Sigmoid colon (tissue), 4 donors: ENCODE results near the gene SLC5A1.

Experiments
- CTCF ChIP-seq, 4 experiments: fragments of 450-650 bp in 3 of 4; fragments of 200-600 bp in 1 of 4; IDR thresholded peaks; one replicate each; pipeline ENCODE4 v1.5.1; 2016 to 2019; ENCODE audit warnings: antibody characterized with exemption in 4 of 4, mild to moderate bottlenecking in 3 of 4, moderate library complexity in 2 of 4
- POLR2AphosphoS5 ChIP-seq, 4 donors: sonication (generic); formaldehyde crosslinking; IDR thresholded peaks; one replicate each; pipeline ENCODE4 v1.6.1; 2017; ENCODE audit warnings: antibody characterized with exemption in 4 of 4

- TF ChIP-seq POLR2AphosphoS5 (IDR thresholded peaks at IDR 0.05) (no peak), CTCF (IDR thresholded peaks at IDR 0.05) (no peak)
Observed at GRCh38 chr22:31998784-31999385, 44.2 kb upstream of the SLC5A1 start.
